GM10248 (cell line): ENCODE measurements around the gene FAM3C.

Source experiments
- CTCF ChIA-PET: fragments of 300-600 bp; sonication (Branson Sonifier 250); formaldehyde crosslinking; extraction: SDS; loops from one replicate; lab custom pipeline; 2021; ENCODE audit warnings: antibody characterized with exemption; lab: Yijun Ruan, JAX
- POLR2A ChIA-PET: fragments of 350-650 bp; sonication (Branson Sonifier 250); formaldehyde crosslinking; extraction: SDS; loops from one replicate; lab custom pipeline; 2020; ENCODE audit warnings: antibody characterized with exemption; lab: Yijun Ruan, JAX
- DNase-seq: peaks from one replicate; pipeline ENCODE4 v3.0.0; 2012; ENCODE audit errors: extremely low spot score
- TF ChIP-seq, protein P1 (sequence below): IDR thresholded peaks from 2 replicates; pipeline ENCODE4 v1.5.1; 2012; ENCODE audit warnings: mild to moderate bottlenecking, low read depth; ENCODE audit errors: extremely low read depth, missing control alignments, control extremely low read depth

The FAM3C gene

DNA sequence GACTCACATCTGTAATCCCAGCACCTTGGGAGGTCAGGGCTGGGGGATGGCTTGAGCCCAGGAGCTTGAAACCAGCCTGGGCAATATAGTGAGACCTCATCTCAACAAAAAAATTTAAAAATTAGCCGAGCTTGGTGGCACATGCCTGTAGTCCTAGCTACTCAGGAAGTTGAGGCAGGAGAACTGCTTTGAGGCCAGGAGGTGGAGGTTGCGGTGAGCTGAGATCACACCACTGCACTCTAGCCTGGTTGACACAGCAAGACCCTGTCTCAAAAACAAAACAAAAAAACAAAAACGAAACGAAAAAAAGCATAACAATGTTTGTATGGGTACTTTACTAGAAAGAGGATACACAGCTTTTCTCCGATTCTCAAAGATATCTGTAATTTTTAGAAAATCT, 35.5 kb downstream of the FAM3C start:
- TF ChIP-seq, protein P1, sequence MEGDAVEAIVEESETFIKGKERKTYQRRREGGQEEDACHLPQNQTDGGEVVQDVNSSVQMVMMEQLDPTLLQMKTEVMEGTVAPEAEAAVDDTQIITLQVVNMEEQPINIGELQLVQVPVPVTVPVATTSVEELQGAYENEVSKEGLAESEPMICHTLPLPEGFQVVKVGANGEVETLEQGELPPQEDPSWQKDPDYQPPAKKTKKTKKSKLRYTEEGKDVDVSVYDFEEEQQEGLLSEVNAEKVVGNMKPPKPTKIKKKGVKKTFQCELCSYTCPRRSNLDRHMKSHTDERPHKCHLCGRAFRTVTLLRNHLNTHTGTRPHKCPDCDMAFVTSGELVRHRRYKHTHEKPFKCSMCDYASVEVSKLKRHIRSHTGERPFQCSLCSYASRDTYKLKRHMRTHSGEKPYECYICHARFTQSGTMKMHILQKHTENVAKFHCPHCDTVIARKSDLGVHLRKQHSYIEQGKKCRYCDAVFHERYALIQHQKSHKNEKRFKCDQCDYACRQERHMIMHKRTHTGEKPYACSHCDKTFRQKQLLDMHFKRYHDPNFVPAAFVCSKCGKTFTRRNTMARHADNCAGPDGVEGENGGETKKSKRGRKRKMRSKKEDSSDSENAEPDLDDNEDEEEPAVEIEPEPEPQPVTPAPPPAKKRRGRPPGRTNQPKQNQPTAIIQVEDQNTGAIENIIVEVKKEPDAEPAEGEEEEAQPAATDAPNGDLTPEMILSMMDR: no peak
- POLR2A ChIA-PET: no interaction called here
- CTCF ChIA-PET: interaction anchor here (1.1 to 1.7 kb wide), 4 partner anchors 9 to 190 kb away, joined by 3 to 8 read pairs (median 5); no protein-coding TSS in a partner anchor
- no peak for DNase-seq

DNA sequence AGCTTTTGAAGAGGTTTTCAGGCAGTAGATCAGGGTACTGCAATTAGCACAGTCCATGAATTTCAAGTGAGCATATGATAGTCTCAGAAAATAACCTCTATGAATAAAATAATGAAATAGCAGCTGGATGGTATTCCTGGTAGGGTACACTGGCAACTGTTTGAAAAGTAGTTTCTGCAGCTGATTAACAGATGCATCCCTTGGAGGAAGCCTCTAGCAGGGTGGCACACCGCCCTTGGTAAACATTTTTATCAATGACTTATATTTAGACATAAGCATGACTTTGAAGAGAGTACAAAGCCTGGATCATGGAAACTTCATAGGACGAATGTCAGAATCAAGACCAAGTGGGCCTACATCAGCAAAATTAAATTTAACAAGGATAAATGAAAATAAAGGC, 40.5 kb downstream of the FAM3C start:
- POLR2A ChIA-PET: no interaction called here
- TF ChIP-seq, protein P1: no peak
- no peak for DNase-seq
- CTCF ChIA-PET: interaction anchor here (0.9 to 3.1 kb wide), 4 partner anchors 9 to 639 kb away, joined by 3 to 12 read pairs (median 7); no protein-coding TSS in a partner anchor

DNA sequence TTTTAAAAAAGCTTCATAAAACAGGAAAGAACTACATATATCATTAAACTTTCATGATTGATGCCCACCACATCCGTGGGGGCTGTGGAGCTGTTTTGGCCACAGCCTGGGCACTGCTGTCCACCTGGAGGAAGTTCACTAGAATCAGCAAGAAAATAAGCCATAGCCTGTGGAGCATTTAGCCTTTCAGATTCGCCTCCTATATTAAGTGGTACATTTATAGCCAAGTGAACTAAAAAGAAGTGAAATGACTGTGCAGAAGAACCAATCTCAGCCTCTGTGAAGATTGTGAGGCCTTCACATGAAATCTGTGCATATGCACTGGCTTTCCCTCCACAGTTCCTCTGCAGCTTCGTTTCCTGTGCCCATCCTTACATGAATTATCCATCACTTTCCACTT, 43.8 kb downstream of the FAM3C start:
- TF ChIP-seq, protein P1: no peak
- POLR2A ChIA-PET: no interaction called here
- CTCF ChIA-PET: interaction anchor here (1.0 to 2.0 kb wide), 10 partner anchors 9 to 642 kb away, joined by 3 to 7 read pairs (median 3); no protein-coding TSS in a partner anchor
- DNase-seq: no peak

DNA sequence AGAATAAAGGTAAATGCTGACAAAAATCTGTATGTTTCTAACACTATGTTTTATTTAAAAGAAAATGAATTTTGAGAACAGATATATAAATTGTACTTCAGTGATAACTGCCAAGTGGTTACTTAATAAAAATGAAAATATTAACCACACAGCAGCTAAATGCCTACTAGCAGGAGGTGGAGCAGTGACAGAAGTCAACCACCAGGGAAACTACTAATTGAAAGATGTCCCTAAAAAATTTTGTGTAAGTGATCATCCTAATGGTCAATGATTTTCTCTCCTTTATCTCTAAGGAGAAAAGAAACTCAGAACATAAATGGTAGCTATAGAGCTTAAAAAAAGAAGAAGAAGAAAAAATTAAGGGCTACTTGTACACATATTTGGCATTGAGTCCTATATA, 44.4 kb downstream of the FAM3C start:
- ChIA-PET CTCF (interaction anchor here (0.7 to 2.0 kb wide), 9 partner anchors 9 to 196 kb away, joined by 3 to 7 read pairs (median 3); no protein-coding TSS in a partner anchor), POLR2A (no interaction called here)
- no peak for DNase-seq
- TF ChIP-seq, protein P1: no peak

DNA sequence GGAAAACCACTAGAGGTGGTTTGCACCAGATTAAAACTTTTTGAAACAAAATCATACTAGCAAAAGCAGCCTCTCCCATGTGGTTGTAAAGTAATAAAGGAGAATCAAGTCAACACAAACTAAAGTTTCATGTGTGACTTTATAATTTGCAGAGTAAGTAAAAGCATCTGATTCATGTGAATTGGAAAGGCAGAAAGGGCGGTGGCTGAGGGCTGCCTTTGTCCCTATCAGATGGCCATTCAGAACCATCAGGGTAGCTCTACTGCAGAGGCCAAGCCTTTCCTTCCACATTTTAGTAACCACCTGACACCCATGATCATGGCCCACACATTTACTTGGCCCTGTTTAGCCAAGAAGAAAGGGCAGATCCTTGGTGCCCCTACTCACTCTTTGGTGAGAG, 51.6 kb downstream of the FAM3C start:
- TF ChIP-seq, protein P1: no peak
- ChIA-PET POLR2A (no interaction called here), CTCF (no interaction called here)
- no peak for DNase-seq

DNA sequence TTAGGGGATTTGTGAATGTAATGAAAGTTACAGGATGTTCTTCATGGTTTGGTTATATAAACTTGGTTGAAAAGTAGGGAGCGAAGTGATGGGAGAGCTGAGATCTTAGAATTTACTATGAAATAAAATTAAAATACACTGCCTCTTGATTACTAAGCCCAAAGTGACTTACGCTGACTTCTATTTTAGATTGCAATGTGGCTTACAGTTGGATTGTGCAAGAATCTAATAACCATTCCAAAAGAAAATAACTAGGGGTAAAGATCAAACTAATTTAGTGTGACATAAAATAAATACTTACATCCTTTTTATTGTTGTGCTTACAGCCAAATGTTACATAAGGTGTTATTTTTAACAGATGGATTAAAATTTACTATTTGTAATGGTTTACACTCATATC, 52.0 kb downstream of the FAM3C start:
- no peak for DNase-seq
- TF ChIP-seq, protein P1: no peak
- ChIA-PET CTCF (no interaction called here), POLR2A (no interaction called here)
